Osteoblast (primary cell): ENCODE data around the gene EPAS1. TPM values are rescaled to one million over a fixed set of nuclear protein-coding genes. Genes with fewer than 3 reads are reported as not detected.

Experiments
- DNase-seq: peaks from one replicate; pipeline ENCODE4 v3.0.0; 2011; ENCODE audit warnings: low spot score, mixed read lengths; ENCODE audit not compliant: insufficient read length; ENCODE audit errors: missing footprints
- H2AFZ ChIP-seq: 2 replicates; pipeline ENCODE4 v1.6.0; 2011; ENCODE audit warnings: mild to moderate bottlenecking, low read length
- H3K27ac ChIP-seq: 2 replicates; pipeline ENCODE4 v1.5.1; 2011; ENCODE audit warnings: mild to moderate bottlenecking, low read depth, low read length, moderate library complexity
- H3K27me3 ChIP-seq: 2 replicates; pipeline ENCODE4 v1.6.0; 2012; ENCODE audit warnings: mild to moderate bottlenecking, control low read depth, inconsistent platforms, low read length, moderate library complexity; ENCODE audit not compliant: insufficient read depth
- H3K36me3 ChIP-seq: 2 replicates; pipeline ENCODE4 v1.5.1; 2011; ENCODE audit warnings: mild to moderate bottlenecking, low read length, control low read depth, moderate library complexity; ENCODE audit not compliant: insufficient read depth
- H3K4me1 ChIP-seq: 2 replicates; pipeline ENCODE4 v1.5.1; 2011; ENCODE audit warnings: mild to moderate bottlenecking, low read length, control low read depth, moderate library complexity; ENCODE audit not compliant: insufficient read depth
- H3K4me2 ChIP-seq: 2 replicates; pipeline ENCODE4 v1.6.0; 2011; ENCODE audit warnings: mild to moderate bottlenecking, low read length; ENCODE audit not compliant: insufficient read depth
- H3K4me3 ChIP-seq: fragments of 200-600 bp; sonication (generic); 3 replicates; pipeline ENCODE4 v1.5.1; 2012; ENCODE audit warnings: mild to moderate bottlenecking, low read length, inconsistent platforms; ENCODE audit not compliant: insufficient read depth
- H3K79me2 ChIP-seq: 2 replicates; pipeline ENCODE4 v1.6.0; 2012; ENCODE audit warnings: mild to moderate bottlenecking, low read length, control low read depth, inconsistent platforms; ENCODE audit not compliant: insufficient read depth
- H3K9me3 ChIP-seq: 2 replicates; pipeline ENCODE4 v1.5.1; 2011; ENCODE audit warnings: low read depth, low read length, control low read depth
- H4K20me1 ChIP-seq: 2 replicates; pipeline ENCODE4 v1.6.0; 2012; ENCODE audit warnings: mild to moderate bottlenecking, low read length, control low read depth; ENCODE audit not compliant: insufficient read depth
- total RNA-seq: library from RNA; depleted of rRNA; stranded (reverse); fragments of >200 nt; gene quantifications from 2 replicates; pipeline ENCODE4 v1.2.3, GENCODE V29; 2012
- TF ChIP-seq, protein P1 (sequence below): IDR thresholded peaks from 2 replicates; pipeline ENCODE4 v1.5.1; 2011; ENCODE audit warnings: mild to moderate bottlenecking, low read depth, low read length, moderate library complexity; ENCODE audit errors: extremely low read depth

The EPAS1 gene
- total RNA-seq, 1 donor = 260 TPM

GRCh38 chr2:46306330-46306751 is 9.1 kb downstream of the EPAS1 start:
- DNase-seq = peak; percentile 37
- no peak overlapping the region for H3K4me2 ChIP-seq
- no peaks in the 10 kb centered on the region for H3K27me3 ChIP-seq
- H3K79me2 ChIP-seq = peaks cover 95% of the 10 kb centered on the region
- no peaks in the 10 kb centered on the region for H3K9me3 ChIP-seq
- H4K20me1 ChIP-seq = peaks cover 46% of the 10 kb centered on the region
- H3K36me3 ChIP-seq = no peaks in the 10 kb centered on the region
- no peak overlapping the region for H3K4me3 ChIP-seq
- TF ChIP-seq, protein P1, sequence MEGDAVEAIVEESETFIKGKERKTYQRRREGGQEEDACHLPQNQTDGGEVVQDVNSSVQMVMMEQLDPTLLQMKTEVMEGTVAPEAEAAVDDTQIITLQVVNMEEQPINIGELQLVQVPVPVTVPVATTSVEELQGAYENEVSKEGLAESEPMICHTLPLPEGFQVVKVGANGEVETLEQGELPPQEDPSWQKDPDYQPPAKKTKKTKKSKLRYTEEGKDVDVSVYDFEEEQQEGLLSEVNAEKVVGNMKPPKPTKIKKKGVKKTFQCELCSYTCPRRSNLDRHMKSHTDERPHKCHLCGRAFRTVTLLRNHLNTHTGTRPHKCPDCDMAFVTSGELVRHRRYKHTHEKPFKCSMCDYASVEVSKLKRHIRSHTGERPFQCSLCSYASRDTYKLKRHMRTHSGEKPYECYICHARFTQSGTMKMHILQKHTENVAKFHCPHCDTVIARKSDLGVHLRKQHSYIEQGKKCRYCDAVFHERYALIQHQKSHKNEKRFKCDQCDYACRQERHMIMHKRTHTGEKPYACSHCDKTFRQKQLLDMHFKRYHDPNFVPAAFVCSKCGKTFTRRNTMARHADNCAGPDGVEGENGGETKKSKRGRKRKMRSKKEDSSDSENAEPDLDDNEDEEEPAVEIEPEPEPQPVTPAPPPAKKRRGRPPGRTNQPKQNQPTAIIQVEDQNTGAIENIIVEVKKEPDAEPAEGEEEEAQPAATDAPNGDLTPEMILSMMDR = no peak
- H3K27ac ChIP-seq = no peak overlapping the region
- H2AFZ ChIP-seq = no peak overlapping the region
- H3K4me1 ChIP-seq = peaks cover 36% of the 10 kb centered on the region

- TF ChIP-seq, protein P1 = no peak
- Histone ChIP-seq H3K27ac (no peak overlapping the region), H2AFZ (no peak overlapping the region)
These were observed 9.9 kb downstream of the EPAS1 start for GRCh38 chr2:46306988-46307655.

GRCh38 chr2:46308081-46308480 is 10.9 kb downstream of the EPAS1 start:
- Histone ChIP-seq H3K36me3 (no peaks in the 10 kb centered on the region), H3K27ac (no peak overlapping the region), H3K27me3 (no peaks in the 10 kb centered on the region), H3K4me3 (no peak overlapping the region), H3K4me2 (no peak overlapping the region), H3K9me3 (no peaks in the 10 kb centered on the region), H4K20me1 (peaks cover 41% of the 10 kb centered on the region), H3K79me2 (peaks cover 93% of the 10 kb centered on the region), H3K4me1 (peaks cover 51% of the 10 kb centered on the region), H2AFZ (no peak overlapping the region)
- no peak for DNase-seq
- TF ChIP-seq, protein P1 = no peak

More at GRCh38 chr2:46306988-46307655, 9.9 kb downstream of the EPAS1 start:
- Histone ChIP-seq H4K20me1 (peaks cover 46% of the 10 kb centered on the region), H3K4me1 (peaks cover 43% of the 10 kb centered on the region), H3K36me3 (no peaks in the 10 kb centered on the region), H3K27me3 (no peaks in the 10 kb centered on the region), H3K4me2 (no peak overlapping the region), H3K4me3 (no peak overlapping the region), H3K9me3 (no peaks in the 10 kb centered on the region), H3K79me2 (peaks cover 92% of the 10 kb centered on the region)
- DNase-seq = peak; percentile 41

DNA sequence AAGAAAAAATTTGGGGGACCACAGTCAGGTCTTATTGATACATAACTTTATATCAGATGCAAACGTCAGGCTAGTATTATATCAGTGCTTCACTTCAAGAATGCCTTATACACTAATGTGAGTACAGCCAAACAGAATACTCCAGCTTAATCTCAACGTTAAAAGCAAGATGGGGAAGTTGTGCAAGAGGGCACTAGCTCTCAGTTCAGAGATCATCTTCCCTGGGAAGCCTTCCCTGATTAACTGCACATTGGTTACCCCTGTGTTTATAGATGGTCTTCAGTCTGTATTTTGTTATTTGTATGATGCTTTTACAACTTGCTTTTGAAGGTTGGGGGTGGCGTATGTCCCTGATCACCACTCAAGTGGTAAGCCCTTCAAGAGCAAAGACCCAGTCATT is 11.4 kb downstream of the EPAS1 start:
- Histone ChIP-seq H3K9me3 (no peaks in the 10 kb centered on the region), H2AFZ (no peak overlapping the region), H3K36me3 (no peaks in the 10 kb centered on the region), H3K4me2 (no peak overlapping the region), H3K4me1 (peaks cover 46% of the 10 kb centered on the region), H3K27ac (no peak overlapping the region), H3K27me3 (no peaks in the 10 kb centered on the region), H4K20me1 (peaks cover 36% of the 10 kb centered on the region), H3K4me3 (no peak overlapping the region), H3K79me2 (peaks cover 93% of the 10 kb centered on the region)
- DNase-seq = no peak
- TF ChIP-seq, protein P1 = no peak
